ENCODE results near the gene BRAP. TPM values are rescaled to one million over a fixed set of nuclear protein-coding genes. Genes with fewer than 3 reads are reported as not detected.

The BRAP gene
- total RNA-seq, 3 donors from 2014 or later (not counting 1 experiment from before 2014, with no cell fraction given): 24.6 to 28.8 (median 27.8) TPM

DNA sequence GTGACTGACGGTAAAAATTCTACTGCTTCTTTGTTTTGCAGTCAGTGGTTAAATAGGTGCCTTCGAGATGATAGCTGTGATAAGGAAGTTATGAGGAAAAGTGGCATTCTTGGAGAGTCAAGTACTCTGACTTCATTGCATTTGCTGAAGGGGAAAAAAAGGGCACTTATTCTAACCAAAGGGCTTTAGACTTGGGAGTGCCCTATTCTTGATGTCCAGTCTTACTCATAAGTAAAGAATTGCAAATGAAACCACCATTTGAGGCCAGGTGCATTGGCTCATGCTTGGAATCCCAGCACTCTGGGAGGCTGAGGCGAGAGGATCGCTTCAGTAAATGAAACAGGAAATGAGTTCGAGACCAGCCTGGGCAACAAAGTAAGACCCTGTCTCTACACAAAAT lies 40.3 kb downstream of the BRAP start:
- no peak overlapping the region for H3K27ac ChIP-seq (ENCODE audit: low read length)
- intact Hi-C loops (cut with micrococcal nuclease): no loop called here
- WGBS (ENCODE audit: insufficient coverage): 97% methylated on average over 5 of the region's 5 CpGs
- H3K4me1 Mint-ChIP-seq: peaks cover 0 to 9% of the 10 kb centered on the region in 2 donors
- no peaks in the 10 kb centered on the region for H3K4me1 ChIP-seq (ENCODE audit: control insufficient read depth, insufficient read depth, low read length)
- H3K9me3 Mint-ChIP-seq: no peaks in the 10 kb centered on the region
- TF ChIP-seq, protein P1, sequence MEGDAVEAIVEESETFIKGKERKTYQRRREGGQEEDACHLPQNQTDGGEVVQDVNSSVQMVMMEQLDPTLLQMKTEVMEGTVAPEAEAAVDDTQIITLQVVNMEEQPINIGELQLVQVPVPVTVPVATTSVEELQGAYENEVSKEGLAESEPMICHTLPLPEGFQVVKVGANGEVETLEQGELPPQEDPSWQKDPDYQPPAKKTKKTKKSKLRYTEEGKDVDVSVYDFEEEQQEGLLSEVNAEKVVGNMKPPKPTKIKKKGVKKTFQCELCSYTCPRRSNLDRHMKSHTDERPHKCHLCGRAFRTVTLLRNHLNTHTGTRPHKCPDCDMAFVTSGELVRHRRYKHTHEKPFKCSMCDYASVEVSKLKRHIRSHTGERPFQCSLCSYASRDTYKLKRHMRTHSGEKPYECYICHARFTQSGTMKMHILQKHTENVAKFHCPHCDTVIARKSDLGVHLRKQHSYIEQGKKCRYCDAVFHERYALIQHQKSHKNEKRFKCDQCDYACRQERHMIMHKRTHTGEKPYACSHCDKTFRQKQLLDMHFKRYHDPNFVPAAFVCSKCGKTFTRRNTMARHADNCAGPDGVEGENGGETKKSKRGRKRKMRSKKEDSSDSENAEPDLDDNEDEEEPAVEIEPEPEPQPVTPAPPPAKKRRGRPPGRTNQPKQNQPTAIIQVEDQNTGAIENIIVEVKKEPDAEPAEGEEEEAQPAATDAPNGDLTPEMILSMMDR (IDR thresholded peaks at IDR 0.05): no peak
- H3K4me3 ChIP-seq (ENCODE audit: low read length): no peak overlapping the region
- no peaks in the 10 kb centered on the region for H3K9me3 ChIP-seq (ENCODE audit: control insufficient read depth, insufficient read depth, low read length)
- peaks cover 66% of the 10 kb centered on the region for H3K36me3 ChIP-seq (ENCODE audit: control insufficient read depth, insufficient read depth, low read length)
- no peak overlapping the region for H3K27ac Mint-ChIP-seq
- DNase-seq (no peak), ATAC-seq (no peak)
- H3K4me3 Mint-ChIP-seq: no peak overlapping the region
- H3K27me3 Mint-ChIP-seq (ENCODE audit: low read depth in 2 of 2): no peaks in the 10 kb centered on the region
- H3K27me3 ChIP-seq (ENCODE audit: control insufficient read depth, insufficient read depth, low read length): no peaks in the 10 kb centered on the region
- H3K36me3 Mint-ChIP-seq: peaks cover 8% of the 10 kb centered on the region

DNA sequence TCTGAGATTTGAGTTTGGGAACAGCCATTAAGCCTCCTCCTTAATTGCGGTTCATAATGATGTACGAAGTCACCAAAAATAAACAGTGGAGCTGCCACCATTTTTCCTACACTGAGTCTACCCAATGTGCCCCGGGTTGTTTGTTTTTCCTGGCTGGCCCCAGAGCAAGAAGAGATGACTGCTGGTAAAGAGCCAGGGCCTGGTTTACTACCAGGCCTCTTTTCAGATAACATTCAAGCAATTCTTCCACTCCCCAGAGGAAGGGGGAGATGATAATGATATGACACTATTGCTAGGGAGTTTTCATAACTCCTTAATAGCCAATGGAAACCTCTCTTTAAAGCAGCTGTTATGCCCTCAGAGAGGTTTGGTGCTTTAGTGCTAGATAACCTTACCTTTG lies 42.3 kb downstream of the BRAP start:
- TF ChIP-seq, protein P1 (IDR thresholded peaks at IDR 0.05): no peak
- H3K9me3 Mint-ChIP-seq: no peaks in the 10 kb centered on the region
- intact Hi-C loops (cut with micrococcal nuclease): no loop called here
- peaks cover 0 to 9% of the 10 kb centered on the region in 2 donors for H3K4me1 Mint-ChIP-seq
- H3K36me3 ChIP-seq (ENCODE audit: control insufficient read depth, insufficient read depth, low read length): peaks cover 54% of the 10 kb centered on the region
- 97% methylated on average over 3 of the region's 3 CpGs for WGBS (ENCODE audit: insufficient coverage)
- no peak overlapping the region for H3K27ac Mint-ChIP-seq
- no peak overlapping the region for H3K4me3 Mint-ChIP-seq
- ATAC-seq: no peak
- DNase-seq: no peak
- H3K4me1 ChIP-seq (ENCODE audit: control insufficient read depth, insufficient read depth, low read length): no peaks in the 10 kb centered on the region
- no peaks in the 10 kb centered on the region for H3K9me3 ChIP-seq (ENCODE audit: control insufficient read depth, insufficient read depth, low read length)
- no peaks in the 10 kb centered on the region for H3K27me3 Mint-ChIP-seq (ENCODE audit: low read depth in 2 of 2)
- H3K27me3 ChIP-seq (ENCODE audit: control insufficient read depth, insufficient read depth, low read length): no peaks in the 10 kb centered on the region
- no peak overlapping the region for H3K4me3 ChIP-seq (ENCODE audit: low read length)
- H3K36me3 Mint-ChIP-seq: peaks cover 8% of the 10 kb centered on the region
- no peak overlapping the region for H3K27ac ChIP-seq (ENCODE audit: low read length)

DNA sequence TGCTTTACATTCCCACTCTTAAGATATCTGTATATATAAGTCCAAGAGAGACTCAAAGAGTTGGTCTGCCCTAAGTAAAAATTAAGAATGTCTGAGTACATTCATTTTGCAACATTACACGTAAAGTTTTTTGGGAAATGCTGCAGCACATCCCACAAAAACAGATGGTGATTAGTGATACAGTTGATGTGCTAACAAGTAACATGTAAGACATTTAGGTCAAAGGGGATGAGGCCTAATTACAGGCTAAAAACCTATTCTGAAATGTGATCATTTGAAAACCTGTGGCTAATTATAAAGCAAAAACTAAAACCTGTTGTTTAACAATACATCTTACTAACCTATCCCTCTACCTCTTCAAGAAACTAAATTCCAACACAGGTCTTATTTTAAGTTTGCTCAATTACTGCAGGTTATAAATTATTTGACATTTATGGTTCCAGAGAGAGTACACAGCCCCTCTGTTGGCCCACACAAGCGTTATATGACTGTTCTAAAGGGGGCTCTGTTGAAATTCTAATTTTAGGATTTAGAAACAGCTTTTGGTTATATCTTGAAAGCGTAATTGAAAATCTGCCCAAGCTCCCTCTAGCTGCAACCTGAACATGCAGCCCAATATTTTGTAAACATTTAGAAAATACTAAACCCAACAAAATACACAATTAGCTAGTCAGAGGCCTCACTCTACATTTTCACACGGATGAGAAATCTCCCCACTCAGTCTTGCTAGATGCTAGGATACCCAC lies 42.9 kb downstream of the BRAP start:
- H3K9me3 ChIP-seq (ENCODE audit: control insufficient read depth, insufficient read depth, low read length): no peaks in the 10 kb centered on the region
- H3K36me3 Mint-ChIP-seq: peaks cover 8% of the 10 kb centered on the region
- H3K27me3 ChIP-seq (ENCODE audit: control insufficient read depth, insufficient read depth, low read length): no peaks in the 10 kb centered on the region
- no peak overlapping the region for H3K4me3 Mint-ChIP-seq
- no peaks in the 10 kb centered on the region for H3K27me3 Mint-ChIP-seq (ENCODE audit: low read depth in 2 of 2)
- intact Hi-C loops (cut with micrococcal nuclease): no loop called here
- no peak overlapping the region for H3K27ac Mint-ChIP-seq
- H3K4me1 ChIP-seq (ENCODE audit: control insufficient read depth, insufficient read depth, low read length): no peaks in the 10 kb centered on the region
- no peaks in the 10 kb centered on the region for H3K9me3 Mint-ChIP-seq
- 100% methylated on average over 4 of the region's 4 CpGs for WGBS (ENCODE audit: insufficient coverage)
- peaks cover 0 to 9% of the 10 kb centered on the region in 2 donors for H3K4me1 Mint-ChIP-seq
- no peak overlapping the region for H3K4me3 ChIP-seq (ENCODE audit: low read length)
- H3K36me3 ChIP-seq (ENCODE audit: control insufficient read depth, insufficient read depth, low read length): peaks cover 54% of the 10 kb centered on the region
- TF ChIP-seq, protein P1 (IDR thresholded peaks at IDR 0.05): no peak
- no peak overlapping the region for H3K27ac ChIP-seq (ENCODE audit: low read length)
- DNase-seq (no peak), ATAC-seq (no peak)

DNA sequence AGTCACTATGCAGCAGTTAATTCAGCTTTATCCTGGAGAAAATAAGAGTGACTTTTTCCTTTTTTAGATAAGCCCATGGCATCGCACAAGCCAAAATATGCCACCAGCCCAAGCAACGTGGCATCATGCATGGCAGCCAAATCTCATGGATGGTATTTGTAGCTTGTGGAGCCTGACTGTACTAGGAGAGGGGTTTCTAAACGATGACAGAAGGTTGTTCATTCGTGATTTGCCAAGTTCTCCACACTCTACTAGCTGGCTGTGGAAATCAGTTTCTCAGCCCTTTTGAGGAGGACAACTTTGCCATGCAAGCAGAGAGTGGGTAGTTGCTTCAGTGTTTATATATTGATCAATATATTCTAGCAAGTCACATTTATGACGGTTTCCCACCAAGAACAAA lies 45.2 kb downstream of the BRAP start:
- Mint-ChIP-seq H3K27me3 (ENCODE audit: low read depth in 2 of 2) (no peaks in the 10 kb centered on the region), H3K4me1 (peaks cover 3 to 5% of the 10 kb centered on the region in 2 donors), H3K36me3 (no peaks in the 10 kb centered on the region), H3K27ac (no peak overlapping the region), H3K9me3 (no peaks in the 10 kb centered on the region), H3K4me3 (no peak overlapping the region)
- WGBS (ENCODE audit: insufficient coverage): 91% methylated on average over 2 of the region's 5 CpGs
- Histone ChIP-seq H3K9me3 (ENCODE audit: control insufficient read depth, insufficient read depth, low read length) (no peaks in the 10 kb centered on the region), H3K4me3 (ENCODE audit: low read length) (no peak overlapping the region), H3K4me1 (ENCODE audit: control insufficient read depth, insufficient read depth, low read length) (no peaks in the 10 kb centered on the region), H3K27me3 (ENCODE audit: control insufficient read depth, insufficient read depth, low read length) (no peaks in the 10 kb centered on the region), H3K27ac (ENCODE audit: low read length) (no peak overlapping the region), H3K36me3 (ENCODE audit: control insufficient read depth, insufficient read depth, low read length) (peaks cover 31% of the 10 kb centered on the region)
- DNase-seq (no peak), ATAC-seq (no peak)
- intact Hi-C loops (cut with micrococcal nuclease): no loop called here
- TF ChIP-seq, protein P1 (IDR thresholded peaks at IDR 0.05): no peak

All from natural killer cell (primary cell).